ENCODE data around the gene PCDHGA8.
A peak's percentile ranks its signal among the peaks of the same experiment; 100 is the strongest.
"Not testable (repeated sequence)": the region's sequence is repeated elsewhere in the genome, so short reads cannot be mapped to it uniquely, and the experiment has no call there.

The PCDHGA8 gene

DNA sequence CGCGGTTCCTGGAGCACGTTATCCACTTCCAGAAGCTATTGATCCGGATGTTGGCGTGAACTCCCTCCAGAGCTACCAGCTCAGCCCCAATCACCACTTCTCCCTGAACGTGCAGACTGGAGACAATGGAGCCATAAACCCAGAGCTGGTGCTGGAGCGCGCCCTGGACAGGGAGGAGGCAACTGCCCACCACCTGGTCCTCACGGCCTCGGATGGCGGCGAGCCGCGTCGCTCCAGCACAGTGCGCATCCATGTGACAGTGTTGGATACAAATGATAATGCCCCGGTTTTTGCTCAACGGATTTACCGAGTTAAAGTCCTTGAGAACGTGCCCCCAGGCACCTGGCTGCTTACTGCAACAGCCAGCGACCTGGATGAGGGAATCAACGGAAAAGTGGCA, 11.0 kb downstream of the PCDHGA8 start:
- no peak for DNase-seq

DNA sequence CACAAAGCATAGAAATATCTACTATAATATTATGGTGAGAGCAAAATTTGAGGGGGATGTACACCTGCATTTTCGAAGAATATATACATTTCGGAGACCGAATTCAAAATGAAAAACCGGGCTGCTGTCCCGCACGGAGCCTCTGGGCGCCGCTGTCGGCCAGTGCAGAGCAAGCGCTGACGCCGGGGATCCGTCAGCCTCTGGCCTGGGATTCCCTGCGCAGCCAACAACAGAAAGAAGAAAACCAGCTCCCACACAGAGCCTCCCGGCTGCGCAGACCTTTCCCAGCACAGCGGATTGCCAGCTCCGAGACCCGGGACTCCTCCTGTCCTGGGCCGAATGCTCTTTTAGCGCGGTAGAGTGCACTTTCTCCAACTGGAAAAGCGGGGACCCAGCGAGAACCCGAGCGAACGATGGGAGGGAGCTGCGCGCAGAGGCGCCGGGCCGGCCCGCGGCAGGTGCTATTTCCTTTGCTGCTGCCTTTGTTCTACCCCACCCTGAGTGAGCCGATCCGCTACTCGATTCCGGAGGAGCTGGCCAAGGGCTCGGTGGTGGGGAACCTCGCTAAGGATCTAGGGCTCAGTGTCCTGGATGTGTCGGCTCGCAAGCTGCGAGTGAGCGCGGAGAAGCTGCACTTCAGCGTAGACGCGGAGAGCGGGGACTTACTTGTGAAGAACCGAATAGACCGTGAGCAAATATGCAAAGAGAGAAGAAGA, 15.5 kb downstream of the PCDHGA8 start, which contains the start of gene PCDHGB6:
PCDHGB6 (plus strand) TSS at position 232 of the 716 bp plus-strand sequence; CDS start at position 414, 182 bp downstream.
- DNase-seq = peak; percentile 40

DNA sequence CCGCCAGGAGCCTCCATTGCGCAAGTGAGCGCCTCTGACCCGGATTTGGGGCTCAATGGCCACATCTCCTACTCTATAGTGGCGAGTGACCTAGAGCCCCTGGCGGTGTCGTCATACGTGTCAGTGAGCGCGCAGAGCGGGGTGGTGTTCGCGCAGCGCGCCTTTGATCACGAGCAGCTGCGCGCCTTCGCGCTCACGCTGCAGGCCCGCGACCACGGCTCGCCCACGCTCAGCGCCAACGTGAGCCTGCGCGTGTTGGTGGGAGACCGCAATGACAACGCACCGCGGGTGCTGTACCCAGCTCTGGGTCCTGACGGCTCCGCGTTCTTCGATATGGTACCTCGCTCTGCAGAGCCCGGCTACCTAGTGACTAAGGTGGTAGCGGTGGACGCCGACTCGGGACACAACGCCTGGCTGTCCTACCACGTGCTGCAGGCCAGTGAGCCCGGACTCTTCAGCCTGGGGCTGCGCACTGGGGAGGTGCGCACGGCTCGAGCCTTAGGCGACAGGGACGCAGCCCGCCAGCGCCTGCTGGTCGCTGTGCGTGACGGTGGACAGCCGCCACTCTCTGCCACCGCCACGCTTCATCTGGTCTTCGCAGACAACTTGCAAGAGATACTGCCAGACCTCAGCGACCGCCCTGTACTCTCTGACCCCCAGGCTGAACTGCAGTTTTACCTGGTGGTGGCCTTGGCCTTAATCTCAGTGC, 17.3 kb downstream of the PCDHGA8 start:
- no peak for DNase-seq

DNA sequence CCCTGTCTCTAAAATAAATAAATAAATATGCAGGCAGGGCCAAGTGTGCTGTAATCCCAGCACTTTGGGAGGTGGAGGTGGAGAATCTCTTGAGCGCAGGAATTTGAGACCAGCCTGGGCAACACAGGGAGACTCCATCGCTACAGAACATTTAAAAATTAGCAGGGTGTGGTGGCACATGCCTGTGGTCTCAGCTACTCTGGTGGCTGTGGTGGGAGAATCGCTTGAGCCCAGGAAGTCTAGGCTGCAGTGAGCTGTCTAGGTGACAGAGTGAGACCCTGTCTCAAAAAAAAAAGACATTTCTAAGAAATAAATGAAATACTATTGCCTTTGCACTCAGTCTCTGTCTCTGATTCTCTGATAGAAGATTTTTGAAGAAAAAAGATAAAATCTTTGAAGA, 19.1 kb downstream of the PCDHGA8 start:
- DNase-seq = no peak

DNA sequence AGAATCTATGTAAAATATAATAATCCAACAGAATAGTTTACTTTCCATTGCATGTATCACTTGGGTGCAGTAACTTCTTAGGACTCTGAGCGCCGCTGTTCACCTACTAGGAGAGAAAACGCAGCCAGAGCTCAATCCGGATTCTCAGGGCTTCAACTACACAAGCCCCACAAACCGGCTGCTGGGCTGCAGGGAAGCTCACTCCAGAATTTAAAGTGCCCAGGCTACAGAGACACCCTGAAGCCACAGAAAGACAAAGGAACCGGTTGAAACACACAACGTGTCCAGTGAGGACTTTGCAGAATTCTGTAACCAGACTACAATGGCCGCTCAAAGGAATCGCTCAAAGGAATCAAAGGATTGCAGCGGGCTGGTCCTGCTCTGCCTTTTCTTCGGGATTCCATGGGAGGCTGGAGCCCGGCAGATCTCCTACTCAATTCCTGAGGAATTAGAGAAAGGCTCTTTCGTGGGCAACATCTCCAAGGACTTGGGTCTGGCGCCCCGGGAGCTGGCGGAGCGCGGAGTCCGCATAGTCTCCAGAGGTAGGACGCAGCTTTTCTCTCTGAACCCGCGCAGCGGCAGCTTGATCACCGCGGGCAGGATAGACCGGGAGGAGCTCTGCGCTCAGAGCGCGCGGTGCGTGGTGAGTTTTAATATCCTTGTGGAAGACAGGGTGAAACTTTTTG, 20.6 kb downstream of the PCDHGA8 start, which contains the start of gene PCDHGA10:
PCDHGA10 (plus strand) TSS at position 134 of the 686 bp plus-strand sequence; CDS start at position 323, 189 bp downstream.
- DNase-seq = peak; percentile 70

DNA sequence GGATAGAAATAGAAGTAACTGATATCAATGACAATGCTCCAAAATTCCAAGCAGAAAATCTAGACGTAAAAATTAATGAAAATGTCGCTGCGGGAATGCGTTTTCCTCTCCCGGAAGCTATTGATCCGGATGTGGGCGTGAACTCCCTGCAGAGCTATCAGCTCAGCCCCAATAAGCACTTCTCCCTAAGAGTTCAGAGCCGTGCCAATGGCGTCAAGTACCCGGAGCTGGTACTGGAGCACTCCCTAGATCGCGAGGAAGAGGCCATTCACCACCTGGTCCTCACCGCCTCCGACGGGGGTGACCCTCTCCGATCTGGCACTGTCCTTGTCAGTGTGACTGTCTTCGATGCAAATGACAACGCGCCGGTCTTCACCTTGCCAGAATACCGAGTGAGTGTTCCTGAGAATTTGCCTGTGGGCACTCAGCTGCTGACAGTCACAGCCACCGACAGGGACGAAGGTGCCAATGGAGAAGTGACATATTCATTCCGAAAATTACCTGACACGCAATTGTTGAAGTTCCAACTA, 21.2 kb downstream of the PCDHGA8 start:
- DNase-seq = no peak

DNA sequence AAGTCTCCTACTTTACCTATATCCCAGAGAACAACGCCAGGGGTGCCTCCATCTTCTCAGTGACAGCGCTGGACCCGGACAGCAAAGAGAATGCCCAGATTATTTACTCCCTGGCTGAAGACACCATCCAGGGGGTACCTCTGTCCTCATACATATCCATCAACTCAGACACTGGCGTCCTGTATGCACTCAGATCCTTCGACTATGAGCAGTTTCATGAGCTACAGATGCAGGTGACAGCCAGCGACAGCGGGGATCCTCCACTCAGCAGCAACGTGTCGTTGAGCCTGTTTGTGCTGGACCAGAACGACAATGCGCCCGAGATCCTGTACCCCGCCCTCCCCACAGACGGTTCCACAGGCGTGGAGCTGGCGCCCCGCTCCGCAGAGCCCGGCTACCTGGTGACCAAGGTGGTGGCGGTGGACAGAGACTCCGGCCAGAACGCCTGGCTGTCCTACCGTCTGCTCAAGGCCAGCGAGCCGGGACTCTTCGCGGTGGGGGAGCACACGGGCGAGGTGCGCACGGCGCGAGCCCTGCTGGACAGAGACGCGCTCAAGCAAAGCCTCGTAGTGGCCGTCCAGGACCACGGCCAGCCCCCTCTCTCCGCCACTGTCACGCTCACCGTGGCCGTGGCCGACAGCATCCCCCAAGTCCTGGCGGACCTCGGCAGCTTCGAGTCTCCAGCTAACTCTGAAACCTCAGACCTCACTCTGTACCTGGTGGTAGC, 22.3 kb downstream of the PCDHGA8 start:
- DNase-seq = not testable (repeated sequence)

DNA sequence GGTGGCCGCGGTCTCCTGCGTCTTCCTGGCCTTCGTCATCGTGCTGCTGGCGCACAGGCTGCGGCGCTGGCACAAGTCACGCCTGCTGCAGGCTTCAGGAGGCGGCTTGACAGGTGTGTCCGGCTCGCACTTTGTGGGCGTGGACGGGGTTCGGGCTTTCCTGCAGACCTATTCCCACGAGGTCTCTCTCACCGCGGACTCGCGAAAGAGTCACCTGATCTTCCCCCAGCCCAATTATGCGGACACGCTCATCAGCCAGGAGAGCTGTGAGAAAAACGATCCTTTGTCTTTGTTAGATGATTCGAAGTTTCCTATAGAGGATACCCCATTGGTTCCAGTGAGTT, 22.8 kb downstream of the PCDHGA8 start:
- not testable (repeated sequence) for DNase-seq

DNA sequence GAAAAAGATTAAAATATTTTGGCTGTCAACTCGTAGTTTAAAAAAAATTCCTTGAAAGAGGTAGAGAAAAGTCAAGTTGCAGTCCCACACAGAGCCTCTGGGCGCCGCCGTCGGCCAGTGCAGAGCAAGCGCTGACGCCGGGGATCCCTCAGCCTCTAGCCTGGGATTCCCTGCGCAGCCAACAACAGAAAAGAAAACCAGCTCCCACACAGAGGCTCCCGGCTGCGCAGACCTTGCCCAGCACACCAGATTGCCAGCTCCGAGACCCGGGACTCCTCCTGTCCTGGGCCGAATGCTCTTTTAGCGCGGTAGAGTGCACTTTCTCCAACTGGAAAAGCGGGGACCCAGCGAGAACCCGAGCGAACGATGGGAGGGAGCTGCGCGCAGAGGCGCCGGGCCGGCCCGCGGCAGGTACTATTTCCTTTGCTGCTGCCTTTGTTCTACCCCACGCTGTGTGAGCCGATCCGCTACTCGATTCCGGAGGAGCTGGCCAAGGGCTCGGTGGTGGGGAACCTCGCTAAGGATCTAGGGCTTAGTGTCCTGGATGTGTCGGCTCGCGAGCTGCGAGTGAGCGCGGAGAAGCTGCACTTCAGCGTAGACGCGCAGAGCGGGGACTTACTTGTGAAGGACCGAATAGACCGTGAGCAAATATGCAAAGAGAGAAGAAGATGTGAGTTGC, 25.2 kb downstream of the PCDHGA8 start, which contains the start of gene PCDHGB7:
PCDHGB7 (plus strand) TSS at position 184 of the 679 bp plus-strand sequence; CDS start at position 367, 183 bp downstream.
- peak; percentile 52 for DNase-seq

DNA sequence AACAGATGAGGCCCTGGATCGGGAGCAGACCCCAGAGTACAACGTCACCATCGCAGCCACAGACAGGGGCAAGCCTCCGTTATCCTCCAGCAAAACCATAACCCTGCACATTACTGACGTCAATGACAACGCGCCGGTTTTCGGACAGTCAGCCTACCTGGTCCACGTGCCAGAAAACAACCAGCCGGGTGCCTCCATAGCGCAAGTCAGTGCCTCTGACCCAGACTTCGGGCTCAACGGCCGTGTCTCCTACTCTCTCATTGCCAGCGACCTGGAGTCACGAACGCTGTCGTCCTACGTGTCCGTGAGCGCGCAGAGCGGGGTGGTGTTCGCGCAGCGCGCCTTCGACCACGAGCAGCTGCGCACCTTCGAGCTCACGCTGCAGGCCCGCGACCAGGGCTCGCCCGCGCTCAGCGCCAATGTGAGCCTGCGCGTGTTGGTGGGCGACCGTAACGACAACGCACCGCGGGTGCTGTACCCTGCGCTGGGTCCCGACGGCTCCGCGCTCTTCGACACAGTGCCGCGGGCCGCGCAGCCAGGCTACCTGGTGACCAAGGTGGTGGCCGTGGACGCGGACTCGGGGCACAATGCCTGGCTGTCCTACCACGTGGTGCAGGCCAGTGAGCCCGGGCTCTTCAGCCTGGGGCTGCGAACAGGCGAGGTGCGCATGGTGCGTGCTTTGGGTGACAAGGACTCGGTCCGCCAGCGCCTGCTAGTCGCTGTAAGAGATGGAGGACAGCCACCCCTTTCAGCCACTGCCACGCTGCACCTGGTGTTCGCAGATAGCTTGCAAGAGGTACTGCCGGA, 26.8 kb downstream of the PCDHGA8 start:
- DNase-seq = no peak

DNA sequence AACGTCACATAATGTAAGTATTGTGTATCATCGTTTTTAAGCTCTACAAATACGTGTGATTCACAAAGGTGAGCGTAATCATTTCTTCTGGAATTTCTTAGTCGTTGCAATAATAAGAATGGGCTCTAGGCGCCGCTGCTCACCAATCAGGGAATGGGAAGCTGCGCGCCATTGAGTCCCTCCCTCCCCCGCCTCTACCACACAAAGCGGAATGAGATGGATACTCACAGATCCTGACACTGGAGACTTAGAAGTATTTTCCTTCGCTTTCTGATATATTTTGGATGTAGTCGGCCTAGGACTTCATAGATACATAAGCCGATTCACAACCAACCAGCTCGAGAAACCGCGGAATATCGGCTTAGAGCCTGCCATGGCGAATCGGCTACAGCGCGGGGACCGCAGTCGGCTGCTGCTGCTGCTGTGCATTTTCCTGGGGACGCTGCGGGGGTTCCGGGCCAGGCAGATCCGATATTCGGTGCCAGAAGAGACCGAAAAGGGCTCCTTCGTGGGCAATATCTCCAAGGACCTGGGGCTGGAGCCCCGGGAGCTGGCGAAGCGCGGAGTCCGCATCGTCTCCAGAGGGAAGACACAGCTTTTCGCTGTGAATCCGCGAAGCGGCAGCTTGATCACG, 28.5 kb downstream of the PCDHGA8 start, which contains the start of gene PCDHGA11:
PCDHGA11 (plus strand) TSS at position 197 of the 634 bp plus-strand sequence; CDS start at position 374, 177 bp downstream.
- peak; percentile 56 for DNase-seq

DNA sequence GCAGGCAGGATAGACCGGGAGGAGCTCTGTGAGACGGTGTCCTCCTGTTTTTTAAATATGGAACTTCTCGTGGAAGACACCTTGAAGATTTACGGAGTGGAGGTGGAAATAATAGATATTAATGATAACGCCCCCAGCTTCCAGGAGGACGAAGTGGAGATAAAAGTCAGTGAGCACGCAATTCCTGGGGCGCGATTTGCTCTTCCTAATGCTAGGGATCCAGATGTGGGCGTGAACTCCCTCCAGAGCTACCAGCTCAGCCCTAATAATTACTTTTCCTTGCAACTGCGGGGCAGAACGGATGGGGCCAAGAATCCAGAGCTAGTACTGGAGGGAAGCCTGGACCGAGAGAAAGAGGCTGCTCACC, 29.0 kb downstream of the PCDHGA8 start:
- no peak for DNase-seq

DNA sequence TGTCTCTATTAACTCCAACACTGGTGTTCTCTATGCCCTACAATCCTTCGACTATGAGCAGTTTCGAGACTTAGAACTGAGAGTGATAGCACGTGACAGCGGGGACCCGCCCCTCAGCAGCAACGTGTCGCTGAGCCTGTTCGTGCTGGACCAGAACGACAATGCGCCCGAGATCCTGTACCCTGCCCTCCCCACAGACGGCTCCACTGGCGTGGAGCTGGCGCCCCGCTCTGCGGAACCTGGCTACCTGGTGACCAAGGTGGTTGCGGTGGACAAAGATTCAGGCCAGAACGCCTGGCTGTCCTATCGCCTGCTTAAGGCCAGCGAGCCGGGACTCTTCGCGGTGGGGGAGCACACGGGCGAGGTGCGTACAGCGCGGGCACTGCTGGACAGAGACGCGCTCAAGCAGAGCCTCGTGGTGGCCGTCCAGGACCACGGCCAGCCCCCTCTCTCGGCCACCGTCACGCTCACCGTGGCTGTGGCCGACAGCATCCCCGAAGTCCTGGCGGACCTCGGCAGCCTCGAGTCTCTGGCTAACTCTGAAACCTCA, 30.4 kb downstream of the PCDHGA8 start:
- no peak for DNase-seq

DNA sequence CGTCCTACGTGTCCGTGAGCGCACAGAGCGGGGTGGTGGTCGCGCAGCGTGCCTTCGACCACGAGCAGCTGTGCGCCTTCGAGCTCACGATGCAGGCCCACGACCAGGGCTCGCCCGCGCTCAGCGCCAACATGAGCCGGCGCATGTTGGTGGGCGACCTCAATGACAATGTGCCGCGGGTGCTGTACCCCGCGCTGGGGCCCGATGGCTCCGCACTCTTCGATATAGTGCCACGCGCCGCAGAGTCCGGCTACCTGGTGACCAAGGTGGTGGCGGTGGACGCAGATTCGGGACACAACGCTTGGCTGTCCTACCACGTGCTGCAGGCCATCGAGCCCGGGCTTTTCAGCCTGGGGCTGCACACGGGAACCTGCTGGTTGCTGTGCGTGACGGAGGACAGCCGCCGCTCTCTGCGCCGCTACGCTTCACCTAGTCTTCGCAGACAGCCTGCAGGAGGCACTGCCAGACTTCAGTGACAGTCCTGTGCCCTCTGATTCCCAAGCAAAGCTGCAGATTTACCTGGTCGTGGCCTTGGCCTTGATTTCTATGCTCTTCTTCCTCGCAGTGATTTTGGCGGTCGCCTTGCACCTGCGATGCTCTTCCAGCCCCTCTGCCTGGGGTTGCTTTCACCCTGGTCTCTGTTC, 35.5 kb downstream of the PCDHGA8 start:
- no peak for DNase-seq

DNA sequence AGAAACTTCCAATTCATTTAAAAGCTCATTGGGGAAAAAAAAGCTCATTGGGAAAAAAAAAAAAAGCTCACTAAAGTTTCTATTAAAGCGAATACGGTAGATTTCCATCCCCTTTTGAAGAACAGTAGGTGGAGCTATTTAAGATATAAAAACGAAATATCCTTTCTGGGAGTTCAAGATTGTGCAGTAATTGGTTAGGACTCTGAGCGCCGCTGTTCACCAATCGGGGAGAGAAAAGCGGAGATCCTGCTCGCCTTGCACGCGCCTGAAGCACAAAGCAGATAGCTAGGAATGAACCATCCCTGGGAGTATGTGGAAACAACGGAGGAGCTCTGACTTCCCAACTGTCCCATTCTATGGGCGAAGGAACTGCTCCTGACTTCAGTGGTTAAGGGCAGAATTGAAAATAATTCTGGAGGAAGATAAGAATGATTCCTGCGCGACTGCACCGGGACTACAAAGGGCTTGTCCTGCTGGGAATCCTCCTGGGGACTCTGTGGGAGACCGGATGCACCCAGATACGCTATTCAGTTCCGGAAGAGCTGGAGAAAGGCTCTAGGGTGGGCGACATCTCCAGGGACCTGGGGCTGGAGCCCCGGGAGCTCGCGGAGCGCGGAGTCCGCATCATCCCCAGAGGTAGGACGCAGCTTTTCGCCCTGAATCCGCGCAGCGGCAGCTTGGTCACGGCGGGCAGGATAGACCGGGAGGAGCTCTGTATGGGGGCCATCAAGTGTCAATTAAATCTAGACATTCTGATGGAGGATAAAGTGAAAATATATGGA, 38.1 kb downstream of the PCDHGA8 start, which contains the start of gene PCDHGA12:
PCDHGA12 (plus strand) TSS at position 176 of the 782 bp plus-strand sequence; CDS start at position 429, 253 bp downstream.
- DNase-seq = peak; percentile 41

DNA sequence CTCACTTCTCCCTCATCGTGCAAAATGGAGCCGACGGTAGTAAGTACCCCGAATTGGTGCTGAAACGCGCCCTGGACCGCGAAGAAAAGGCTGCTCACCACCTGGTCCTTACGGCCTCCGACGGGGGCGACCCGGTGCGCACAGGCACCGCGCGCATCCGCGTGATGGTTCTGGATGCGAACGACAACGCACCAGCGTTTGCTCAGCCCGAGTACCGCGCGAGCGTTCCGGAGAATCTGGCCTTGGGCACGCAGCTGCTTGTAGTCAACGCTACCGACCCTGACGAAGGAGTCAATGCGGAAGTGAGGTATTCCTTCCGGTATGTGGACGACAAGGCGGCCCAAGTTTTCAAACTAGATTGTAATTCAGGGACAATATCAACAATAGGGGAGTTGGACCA, 38.9 kb downstream of the PCDHGA8 start:
- no peak for DNase-seq

DNA sequence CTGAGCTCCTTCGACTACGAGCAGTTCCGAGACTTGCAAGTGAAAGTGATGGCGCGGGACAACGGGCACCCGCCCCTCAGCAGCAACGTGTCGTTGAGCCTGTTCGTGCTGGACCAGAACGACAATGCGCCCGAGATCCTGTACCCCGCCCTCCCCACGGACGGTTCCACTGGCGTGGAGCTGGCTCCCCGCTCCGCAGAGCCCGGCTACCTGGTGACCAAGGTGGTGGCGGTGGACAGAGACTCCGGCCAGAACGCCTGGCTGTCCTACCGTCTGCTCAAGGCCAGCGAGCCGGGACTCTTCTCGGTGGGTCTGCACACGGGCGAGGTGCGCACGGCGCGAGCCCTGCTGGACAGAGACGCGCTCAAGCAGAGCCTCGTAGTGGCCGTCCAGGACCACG, 39.9 kb downstream of the PCDHGA8 start:
- DNase-seq = not testable (repeated sequence)

DNA sequence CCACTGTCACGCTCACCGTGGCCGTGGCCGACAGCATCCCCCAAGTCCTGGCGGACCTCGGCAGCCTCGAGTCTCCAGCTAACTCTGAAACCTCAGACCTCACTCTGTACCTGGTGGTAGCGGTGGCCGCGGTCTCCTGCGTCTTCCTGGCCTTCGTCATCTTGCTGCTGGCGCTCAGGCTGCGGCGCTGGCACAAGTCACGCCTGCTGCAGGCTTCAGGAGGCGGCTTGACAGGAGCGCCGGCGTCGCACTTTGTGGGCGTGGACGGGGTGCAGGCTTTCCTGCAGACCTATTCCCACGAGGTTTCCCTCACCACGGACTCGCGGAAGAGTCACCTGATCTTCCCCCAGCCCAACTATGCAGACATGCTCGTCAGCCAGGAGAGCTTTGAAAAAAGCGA, 40.3 kb downstream of the PCDHGA8 start:
- DNase-seq = not testable (repeated sequence)

DNA sequence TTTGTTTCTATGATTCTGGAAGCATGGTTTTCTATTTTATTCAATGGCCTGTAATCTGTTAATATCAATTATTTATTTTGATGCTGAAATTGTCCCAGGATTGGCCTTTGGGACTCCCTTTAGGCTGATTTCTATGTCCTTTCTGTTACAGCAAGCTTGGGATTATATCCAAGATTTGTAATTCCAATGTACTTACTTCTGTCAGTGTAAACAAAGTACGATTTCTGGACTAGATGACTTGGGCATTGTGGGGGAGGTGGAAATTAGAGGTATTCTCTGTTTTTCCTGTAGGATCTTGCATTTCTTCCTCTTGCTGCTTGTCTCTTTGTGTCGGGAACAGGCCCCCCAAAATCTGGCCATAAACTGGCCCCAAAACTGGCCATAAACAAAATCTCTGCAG, 41.6 kb downstream of the PCDHGA8 start:
- DNase-seq = no peak
